ENCODE measurements around the gene FBRSL1. TPM values are rescaled to one million over a fixed set of nuclear protein-coding genes. Genes with fewer than 3 reads are reported as not detected.

FBRSL1 gene
- total RNA-seq, 1 experiment from 2014 or later: 119 TPM

DNA sequence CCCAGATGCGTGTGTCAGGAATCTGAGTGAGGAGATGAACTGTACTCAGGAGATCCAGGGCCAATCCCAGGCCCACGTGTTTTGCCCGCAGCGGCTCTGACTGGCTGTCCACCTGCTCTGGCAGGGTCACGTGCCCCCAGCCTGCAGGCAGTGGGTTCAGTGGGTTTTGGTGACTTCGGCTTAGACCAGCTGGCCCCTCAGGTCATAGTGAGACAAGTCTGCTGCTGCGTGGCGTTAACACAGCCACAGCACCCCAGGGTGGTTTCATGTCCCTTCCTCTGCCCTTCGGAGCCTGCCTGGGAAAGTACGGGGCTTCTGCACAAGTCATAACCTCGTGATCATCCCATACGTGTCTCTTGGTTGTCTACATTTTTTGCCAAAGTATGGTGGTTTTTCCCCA is 2.6 kb downstream of the FBRSL1 start:
- intact Hi-C loops (cut with micrococcal nuclease; ENCODE audit: unreplicated experiment): loop anchor here (2.0 kb wide), 1 partner anchor 68 kb away; no protein-coding TSS in a partner anchor
- no peak overlapping the region for H3K27ac Mint-ChIP-seq (ENCODE audit: unreplicated experiment)
- TF ChIP-seq, protein P1, sequence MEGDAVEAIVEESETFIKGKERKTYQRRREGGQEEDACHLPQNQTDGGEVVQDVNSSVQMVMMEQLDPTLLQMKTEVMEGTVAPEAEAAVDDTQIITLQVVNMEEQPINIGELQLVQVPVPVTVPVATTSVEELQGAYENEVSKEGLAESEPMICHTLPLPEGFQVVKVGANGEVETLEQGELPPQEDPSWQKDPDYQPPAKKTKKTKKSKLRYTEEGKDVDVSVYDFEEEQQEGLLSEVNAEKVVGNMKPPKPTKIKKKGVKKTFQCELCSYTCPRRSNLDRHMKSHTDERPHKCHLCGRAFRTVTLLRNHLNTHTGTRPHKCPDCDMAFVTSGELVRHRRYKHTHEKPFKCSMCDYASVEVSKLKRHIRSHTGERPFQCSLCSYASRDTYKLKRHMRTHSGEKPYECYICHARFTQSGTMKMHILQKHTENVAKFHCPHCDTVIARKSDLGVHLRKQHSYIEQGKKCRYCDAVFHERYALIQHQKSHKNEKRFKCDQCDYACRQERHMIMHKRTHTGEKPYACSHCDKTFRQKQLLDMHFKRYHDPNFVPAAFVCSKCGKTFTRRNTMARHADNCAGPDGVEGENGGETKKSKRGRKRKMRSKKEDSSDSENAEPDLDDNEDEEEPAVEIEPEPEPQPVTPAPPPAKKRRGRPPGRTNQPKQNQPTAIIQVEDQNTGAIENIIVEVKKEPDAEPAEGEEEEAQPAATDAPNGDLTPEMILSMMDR (IDR thresholded peaks at IDR 0.05; ENCODE audit: unreplicated experiment): no peak
- H3K27me3 Mint-ChIP-seq (ENCODE audit: unreplicated experiment): peaks cover 19% of the 10 kb centered on the region
- DNase-seq: no peak
- H3K36me3 Mint-ChIP-seq (ENCODE audit: insufficient read depth, unreplicated experiment): peaks cover 48% of the 10 kb centered on the region
- no peaks in the 10 kb centered on the region for H3K9me3 Mint-ChIP-seq (ENCODE audit: low read depth, unreplicated experiment)
- peaks cover 58% of the 10 kb centered on the region for H3K4me1 Mint-ChIP-seq (ENCODE audit: low read depth, unreplicated experiment)
- BruUV-seq (replicated peaks): no TSS peak
- CTCF ChIA-PET: no interaction called here
- peak overlapping the region; percentile 76 for H3K4me3 Mint-ChIP-seq (ENCODE audit: low read depth, unreplicated experiment)

DNA sequence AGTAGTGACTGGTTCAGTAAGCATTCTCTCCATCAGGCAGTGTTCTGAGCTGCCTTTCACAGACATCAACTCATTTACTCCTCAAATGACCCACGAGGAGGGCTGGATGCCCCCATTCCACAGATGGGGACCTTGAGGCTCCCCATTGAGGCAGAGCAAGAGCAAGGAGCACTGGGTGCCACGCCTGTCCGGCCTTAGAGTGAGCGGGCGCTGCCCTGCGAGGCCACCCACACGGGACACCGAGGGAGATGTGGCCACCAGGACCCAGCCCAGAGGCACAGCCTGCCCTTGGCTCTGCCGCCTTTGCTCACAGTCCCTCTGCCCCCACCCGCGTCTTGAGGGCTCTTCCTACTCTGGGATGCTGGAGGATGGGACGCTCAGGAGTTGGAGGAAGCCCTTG is 3.0 kb downstream of the FBRSL1 start:
- intact Hi-C loops (cut with micrococcal nuclease; ENCODE audit: unreplicated experiment): loop anchor here (2.0 kb wide), 1 partner anchor 68 kb away; no protein-coding TSS in a partner anchor
- Mint-ChIP-seq H3K4me1 (ENCODE audit: low read depth, unreplicated experiment) (peaks cover 53% of the 10 kb centered on the region), H3K4me3 (ENCODE audit: low read depth, unreplicated experiment) (peak overlapping the region; percentile 76), H3K9me3 (ENCODE audit: low read depth, unreplicated experiment) (no peaks in the 10 kb centered on the region), H3K27ac (ENCODE audit: unreplicated experiment) (no peak overlapping the region), H3K27me3 (ENCODE audit: unreplicated experiment) (peaks cover 15% of the 10 kb centered on the region), H3K36me3 (ENCODE audit: insufficient read depth, unreplicated experiment) (peaks cover 49% of the 10 kb centered on the region)
- BruUV-seq (replicated peaks): no TSS peak
- CTCF ChIA-PET: no interaction called here
- DNase-seq: no peak
- TF ChIP-seq, protein P1 (IDR thresholded peaks at IDR 0.05; ENCODE audit: unreplicated experiment): no peak

DNA sequence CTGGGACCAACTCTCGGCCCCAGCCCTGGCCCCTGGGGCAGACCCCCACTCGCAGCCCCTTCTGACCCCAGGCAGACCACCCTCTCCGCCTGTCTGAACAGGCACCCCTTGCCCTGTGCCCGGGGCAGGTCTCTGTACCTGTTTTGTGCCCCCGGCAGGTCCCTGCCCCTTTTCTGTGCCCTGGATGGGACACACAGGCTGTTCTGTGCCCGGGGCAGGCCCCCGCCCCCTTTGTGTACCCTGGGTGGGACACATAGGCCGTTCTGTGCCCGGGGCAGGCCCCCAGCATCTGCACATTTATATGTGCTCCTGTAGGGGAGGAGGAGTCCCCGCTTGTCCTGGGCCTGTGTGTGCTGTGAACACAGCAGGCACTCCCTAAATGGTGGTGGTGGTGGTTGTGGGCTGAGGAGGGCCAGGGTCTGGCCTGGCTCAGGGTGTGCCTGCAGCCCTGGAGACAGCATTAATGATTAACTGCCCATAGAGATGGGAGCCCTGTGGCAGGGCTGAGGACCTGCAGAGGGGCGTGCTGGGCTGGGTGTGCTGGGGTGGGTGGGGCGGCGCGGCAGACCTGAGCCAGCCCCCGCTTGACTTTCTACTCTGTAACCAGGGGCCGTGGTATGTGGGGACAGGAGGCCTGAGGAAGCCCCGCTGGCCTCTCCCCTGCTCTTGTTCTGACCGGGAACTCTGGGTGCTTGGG is 3.7 kb downstream of the FBRSL1 start:
- Mint-ChIP-seq H3K27ac (ENCODE audit: unreplicated experiment) (peak overlapping the region; percentile 24), H3K9me3 (ENCODE audit: low read depth, unreplicated experiment) (no peaks in the 10 kb centered on the region), H3K27me3 (ENCODE audit: unreplicated experiment) (peaks cover 8% of the 10 kb centered on the region), H3K36me3 (ENCODE audit: insufficient read depth, unreplicated experiment) (peaks cover 42% of the 10 kb centered on the region), H3K4me1 (ENCODE audit: low read depth, unreplicated experiment) (peaks cover 47% of the 10 kb centered on the region), H3K4me3 (ENCODE audit: low read depth, unreplicated experiment) (peak overlapping the region; percentile 76)
- peak; percentile 60 for DNase-seq
- intact Hi-C loops (cut with micrococcal nuclease; ENCODE audit: unreplicated experiment): loop anchor here (2.0 kb wide), 2 partner anchors 31 to 67 kb away; no protein-coding TSS in a partner anchor
- CTCF ChIA-PET: no interaction called here
- TF ChIP-seq, protein P1 (IDR thresholded peaks at IDR 0.05; ENCODE audit: unreplicated experiment): no peak
- no TSS peak for BruUV-seq (replicated peaks)

DNA sequence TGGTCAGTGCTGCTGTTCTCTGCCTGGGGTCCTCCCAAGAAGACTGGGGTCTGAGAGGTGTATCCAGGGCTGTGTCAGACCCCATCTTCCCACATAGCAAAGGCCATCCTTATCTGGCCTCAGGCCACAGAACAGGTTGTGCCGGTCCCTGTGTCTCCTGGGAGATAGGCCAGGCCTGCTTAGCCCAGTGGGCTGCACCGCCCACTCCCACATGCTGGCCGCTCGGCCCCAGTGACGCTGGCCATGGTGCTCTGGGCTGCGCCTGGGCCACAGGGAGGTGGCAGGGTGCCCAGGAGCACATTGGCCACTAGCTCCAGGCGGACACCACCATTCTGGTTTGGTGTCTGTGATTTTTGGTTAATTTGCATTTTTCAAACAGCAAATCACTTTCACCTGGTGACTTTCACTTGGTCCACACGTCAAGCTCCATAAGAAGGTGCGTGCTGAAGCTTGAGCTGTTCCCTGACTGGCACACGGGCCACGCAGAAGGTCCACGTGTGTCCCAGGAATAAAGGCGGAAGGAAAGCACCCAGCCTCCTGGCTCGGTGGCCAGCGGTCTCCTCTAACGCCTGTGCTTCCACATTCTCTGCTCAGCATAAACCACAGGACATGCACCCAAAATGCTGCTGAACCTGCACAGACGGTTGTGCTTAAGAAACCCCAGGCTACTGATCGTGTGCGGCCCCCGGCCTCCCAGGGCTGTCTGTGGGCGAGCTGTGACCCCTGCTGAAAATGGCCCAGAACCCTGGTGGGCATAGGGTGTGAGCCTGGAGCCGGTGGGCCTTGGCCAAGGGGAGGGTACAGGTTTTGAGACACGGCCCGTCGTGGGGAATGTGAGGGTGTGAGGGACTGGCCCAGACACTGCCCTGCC is 4.6 kb downstream of the FBRSL1 start:
- intact Hi-C loops (cut with micrococcal nuclease; ENCODE audit: unreplicated experiment): loop anchor here (2.0 kb wide), 1 partner anchor 30 kb away; no protein-coding TSS in a partner anchor
- CTCF ChIA-PET: no interaction called here
- Mint-ChIP-seq H3K4me3 (ENCODE audit: low read depth, unreplicated experiment) (peak overlapping the region; percentile 76), H3K36me3 (ENCODE audit: insufficient read depth, unreplicated experiment) (peaks cover 35% of the 10 kb centered on the region), H3K27ac (ENCODE audit: unreplicated experiment) (peak overlapping the region; percentile 24), H3K4me1 (ENCODE audit: low read depth, unreplicated experiment) (peaks cover 41% of the 10 kb centered on the region), H3K9me3 (ENCODE audit: low read depth, unreplicated experiment) (no peaks in the 10 kb centered on the region), H3K27me3 (ENCODE audit: unreplicated experiment) (no peaks in the 10 kb centered on the region)
- TF ChIP-seq, protein P1 (IDR thresholded peaks at IDR 0.05; ENCODE audit: unreplicated experiment): no peak
- peak; percentile 72 for DNase-seq
- no TSS peak for BruUV-seq (replicated peaks)
